Stimulated activated CD8-positive, alpha-beta memory T cell treated with anti-CD3 and anti-CD28 coated beads, Interleukin-4, amount 100 ng/mL, for 4 hours (primary cell): ENCODE data around the gene CDK6.

Source experiments
- DNase-seq, 2 donors: peaks; one replicate each; pipeline ENCODE4 v3.0.0-alpha.2; 2020; ENCODE audit warnings: low read depth in 2 of 2, low spot score in 1 of 2

Gene CDK6

DNA sequence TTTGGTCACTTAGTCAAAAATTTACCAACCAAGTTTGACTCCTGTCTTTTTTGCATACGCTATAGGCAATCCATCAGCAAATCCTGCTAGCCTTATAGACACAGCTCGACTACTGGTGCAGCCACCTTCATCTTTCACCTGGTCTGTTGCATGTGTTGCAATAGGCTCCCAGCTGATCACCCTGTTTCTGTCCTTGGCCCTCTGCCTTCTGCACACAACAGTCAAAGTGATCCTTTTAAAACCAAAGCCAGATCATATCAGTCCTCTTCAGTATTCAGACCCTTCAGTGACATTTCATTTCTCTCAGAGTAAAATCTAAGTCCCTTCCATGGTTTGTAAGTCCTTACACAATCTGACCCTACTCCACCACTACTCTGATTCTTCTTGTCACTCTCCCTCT, 10.9 kb upstream of the CDK6 start:
- DNase-seq, result no peak

DNA sequence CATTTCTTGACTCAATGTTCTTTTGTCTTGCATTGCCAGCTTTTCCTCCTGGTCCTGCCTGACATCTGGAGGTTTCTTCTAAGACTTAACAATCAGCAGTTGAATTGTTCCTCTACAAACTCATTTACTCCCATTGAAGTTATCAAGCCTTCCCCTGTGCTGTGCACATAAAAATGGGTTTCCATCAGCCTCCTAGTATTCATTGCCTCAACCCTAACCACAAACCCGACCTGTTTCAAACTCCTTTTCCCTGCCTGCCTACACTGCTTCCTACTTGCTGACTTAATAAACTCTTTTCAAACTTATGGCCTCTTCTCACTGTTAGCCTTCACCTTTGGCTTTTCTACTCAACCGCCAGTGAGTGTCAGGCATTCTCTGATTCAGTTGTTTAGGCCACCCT, 9.4 kb upstream of the CDK6 start:
- DNase-seq, result no peak

DNA sequence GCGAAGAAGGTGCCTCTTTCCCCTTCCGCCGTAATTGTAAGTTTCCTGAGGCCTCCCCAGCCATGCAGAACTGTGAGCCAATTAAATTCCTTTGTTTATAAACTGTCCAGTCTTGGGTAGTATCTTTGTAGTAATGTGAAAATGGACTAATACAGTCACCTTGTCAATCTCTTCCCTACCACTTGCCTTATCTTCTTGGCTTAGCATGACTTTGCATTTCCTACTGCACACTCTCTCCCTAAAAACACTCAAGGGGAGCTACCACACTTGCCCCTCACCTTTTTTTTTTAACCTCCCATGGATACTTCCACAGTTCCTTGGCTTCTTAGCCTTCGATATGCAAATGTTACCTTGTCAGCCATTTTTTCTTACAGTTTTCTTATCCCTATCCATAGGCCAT, 7.4 kb upstream of the CDK6 start:
- no peak for DNase-seq

DNA sequence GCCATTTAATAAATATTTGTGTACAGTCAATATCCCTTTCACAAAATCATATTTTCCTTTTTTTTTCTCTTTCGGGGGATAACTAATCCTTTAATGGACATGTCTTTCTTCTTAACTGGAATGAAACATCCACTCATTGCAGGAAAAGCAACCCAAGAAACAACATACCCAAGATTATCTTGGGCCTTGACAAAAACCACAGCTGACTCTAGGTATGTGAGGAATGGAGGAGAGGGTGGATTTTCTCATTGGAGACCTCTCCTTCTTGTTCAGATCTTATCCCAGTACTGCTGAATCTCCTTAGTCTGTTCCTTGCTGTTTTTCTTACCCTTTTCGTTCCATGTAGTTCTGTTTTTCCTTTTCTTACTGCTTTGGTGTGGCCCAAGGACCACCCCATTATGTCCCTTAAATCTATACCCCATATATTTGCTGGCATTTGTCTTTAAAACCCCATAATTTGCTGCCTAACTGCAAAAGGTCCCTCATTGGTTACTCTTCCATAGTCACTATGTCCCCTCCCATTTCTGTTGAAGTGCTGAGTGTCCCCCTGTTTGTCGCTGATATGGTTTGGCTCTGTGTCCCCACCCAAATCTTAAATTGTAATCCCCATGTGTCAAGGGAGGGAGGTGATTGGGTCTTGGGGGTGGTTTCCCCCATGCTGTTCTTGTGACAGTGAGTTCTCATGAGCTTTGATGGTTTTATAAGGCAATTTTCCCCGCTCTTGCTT, 6.8 kb upstream of the CDK6 start:
- no peak for DNase-seq

DNA sequence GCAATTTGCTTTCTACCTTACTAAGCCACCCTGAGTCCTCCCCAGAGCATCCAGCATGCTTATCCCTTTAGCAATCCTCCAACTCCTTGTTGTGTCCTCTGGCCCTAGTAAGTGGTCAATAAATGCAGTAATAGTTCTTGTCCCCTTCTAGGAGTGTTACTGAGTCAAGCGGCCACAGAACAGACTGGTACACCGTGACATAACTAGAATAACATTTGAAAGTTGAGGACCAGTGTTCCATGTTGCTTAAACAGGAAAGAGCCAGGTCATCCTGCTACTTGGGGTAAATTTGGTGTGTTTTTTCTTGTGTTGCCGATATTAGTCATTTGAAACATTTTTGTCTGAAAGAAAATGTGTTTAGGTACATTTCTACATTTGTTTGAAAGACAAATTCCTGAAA, 4.8 kb upstream of the CDK6 start:
- no peak for DNase-seq

DNA sequence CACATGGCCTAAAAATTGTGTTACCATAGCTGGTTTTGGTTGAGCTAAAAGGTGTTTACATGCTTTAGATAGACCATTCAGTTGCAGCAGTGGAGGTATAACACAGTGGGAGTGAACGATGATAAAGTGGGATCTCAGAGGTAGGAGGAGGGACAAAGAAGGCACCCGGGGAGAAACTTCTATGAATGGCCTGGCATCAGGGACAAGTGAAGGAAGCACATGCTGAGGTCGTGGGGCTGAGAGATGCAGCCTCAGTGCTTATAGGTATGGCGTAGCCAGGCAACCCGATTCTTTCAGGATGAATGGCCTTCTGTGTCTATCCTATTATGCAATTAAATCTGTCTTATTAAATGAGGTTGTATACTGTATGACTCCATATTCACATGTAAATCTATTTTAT, 3.9 kb upstream of the CDK6 start:
- no peak for DNase-seq

DNA sequence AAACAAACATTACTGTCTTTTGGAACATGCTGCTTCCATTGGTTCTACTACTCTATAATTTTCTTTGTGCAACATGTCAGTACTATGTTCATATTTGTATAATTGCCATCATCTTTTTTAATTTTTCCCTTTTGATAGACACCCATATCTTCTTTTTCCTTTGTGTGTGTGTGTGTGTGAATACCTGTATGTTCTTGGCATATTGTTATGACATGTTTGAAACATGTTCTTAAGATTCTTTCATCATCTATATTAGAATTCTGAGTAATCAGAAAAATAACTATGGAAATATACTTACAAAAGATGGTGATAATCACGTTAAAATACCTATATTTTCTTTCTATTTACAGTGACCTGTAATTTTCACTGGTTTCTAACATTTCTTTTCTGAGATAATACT, 3.5 kb upstream of the CDK6 start:
- DNase-seq, result no peak

DNA sequence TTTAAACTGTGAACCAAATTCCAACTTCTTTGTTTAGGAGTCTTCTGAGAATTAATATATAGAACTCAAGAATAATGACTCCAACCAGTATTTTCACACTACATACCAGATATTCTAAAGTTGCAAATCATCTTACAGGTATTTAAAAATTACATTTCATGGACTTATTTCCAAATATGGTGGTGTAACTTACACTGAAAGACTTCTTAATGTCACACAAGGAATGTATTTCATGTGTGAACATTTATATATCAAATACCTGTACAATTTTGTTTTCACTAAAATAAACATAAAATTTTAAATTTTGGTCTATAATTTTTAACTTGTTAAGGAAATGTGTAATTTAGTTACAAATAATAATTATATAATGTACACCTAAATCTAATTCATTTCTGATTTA, 2.6 kb upstream of the CDK6 start:
- no peak for DNase-seq

DNA sequence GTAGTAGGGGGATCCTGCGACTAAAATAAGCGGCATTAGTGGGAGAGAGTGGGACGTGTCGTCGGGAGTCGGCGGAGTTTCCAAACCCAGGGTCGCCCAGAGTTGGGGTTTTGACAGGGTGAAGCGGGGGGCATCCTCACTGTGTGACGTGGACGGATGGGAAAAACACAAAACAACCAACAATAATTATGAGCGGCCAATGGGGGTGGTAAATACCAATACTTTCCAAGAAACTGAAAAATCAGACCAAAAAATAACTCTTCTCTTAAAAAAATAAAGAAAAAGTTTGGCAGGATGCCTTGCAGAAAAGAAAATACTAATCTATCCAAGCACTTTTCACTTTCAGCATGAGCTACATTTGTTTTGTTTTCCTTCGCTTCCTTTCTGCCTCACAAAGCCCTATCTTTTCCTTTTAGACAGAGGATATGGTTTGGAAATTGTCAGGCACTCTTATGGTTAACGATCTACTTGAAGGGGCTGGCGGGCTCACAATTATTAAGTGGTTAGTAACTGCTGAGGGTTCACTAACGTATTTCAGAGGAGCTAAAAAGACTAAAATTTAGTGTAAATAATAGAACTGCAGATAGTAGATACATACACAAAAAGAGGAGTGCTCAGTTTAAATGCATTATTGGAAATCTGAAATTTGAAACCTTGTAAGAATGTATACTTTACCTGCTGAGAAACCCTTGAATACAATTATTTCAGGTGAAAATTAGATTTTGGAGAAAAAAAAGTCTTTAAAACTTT, 802 bp upstream of the CDK6 start:
- DNase-seq, result no peak

DNA sequence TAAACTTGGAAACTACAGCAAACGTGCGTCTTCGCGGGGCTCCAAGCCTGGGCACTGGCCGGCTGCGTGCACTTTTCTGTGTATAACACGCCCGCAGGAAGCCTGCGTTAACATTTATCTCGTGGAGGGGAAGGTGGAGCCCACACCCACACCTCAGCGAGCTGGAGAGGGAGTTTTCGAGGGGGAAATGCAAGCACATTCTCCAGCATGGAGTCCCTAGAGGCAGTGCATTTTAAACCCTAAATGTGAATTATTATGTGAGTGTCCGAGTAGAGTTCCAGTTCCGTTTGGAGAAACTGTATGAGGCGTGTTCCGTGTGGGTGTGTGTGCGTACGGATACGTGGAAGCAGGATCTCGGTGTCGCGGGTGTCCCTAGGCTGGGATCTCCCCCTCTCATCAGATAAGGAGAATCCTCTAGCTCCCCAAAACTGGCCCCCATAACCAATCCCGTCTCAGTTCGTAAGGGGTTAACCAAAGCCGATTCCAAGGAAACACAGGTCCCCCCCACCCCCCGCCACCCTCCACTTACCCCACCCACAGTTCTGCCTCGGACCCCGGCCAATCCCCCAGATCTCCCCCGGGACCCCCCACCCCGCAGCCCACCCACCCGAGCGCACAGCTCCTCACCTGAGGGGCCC, 403 bp downstream of the CDK6 start:
- DNase-seq, result peak in 1 of 2 donors; percentile 12

DNA sequence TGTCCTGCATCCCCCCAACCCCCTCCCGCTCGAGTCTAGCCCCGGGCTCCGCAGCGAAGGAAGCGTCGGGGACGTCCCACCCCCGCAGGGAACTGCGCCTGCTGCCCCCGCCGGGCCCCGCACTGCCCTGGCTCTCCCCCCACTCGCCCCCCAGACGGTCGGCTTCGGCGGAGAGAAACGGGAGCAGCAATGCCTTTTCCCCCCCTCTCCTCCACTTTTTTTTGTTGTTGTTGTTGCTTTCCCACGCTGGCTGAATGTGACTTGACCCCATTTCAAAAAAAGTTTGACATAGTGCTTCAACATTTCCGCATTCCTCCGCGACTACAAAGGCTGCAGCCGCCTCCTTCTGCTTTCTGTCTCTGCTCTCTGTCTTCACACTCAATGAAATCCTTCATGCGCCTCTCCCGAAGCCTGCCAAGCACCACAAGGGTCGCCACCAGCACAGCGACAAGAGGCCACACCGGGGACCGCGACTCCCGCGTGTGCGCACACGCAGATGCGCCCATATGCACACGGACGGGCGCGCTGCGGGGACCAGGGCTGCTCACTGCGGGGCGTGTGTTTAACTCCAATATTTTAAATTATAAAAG, 1.0 kb downstream of the CDK6 start:
- DNase-seq, result peak in 1 of 2 donors; percentile 11

DNA sequence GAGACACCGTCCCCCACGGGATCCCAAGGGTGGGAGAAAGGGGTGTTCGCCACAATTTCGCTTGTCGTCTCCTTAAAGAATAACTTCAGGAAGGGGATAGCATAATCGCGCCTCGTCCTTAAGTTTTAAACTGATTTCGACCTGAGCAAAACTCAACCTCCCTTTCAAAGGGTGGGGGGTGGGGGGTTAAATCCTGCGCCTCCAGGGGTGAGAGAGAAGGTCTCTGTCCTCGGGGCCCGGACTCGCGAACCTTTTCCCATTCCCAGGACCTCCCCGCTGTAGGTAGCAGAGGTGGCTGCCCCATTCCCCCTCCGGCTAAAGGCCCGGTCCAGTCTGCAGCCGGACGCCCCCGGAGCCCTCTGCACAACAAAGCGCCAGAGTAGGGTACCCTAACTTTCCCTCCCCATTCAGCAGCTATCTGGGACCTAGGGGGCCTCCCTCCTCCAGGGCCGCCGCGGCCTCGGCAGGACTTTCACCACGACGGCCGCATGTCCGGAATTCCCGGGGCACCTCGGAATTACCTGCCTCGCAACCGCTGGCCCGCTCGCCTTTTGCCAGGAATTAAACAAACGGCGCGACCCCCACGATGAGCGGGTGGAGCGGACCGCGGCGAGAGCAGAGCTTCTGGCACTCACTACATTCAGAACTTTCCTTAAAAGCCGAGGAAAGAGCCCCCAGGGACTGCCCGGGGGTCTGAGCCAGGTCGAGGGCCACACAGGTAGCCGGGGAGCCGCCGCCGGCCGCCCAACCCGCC, 1.7 kb downstream of the CDK6 start:
- no peak for DNase-seq

DNA sequence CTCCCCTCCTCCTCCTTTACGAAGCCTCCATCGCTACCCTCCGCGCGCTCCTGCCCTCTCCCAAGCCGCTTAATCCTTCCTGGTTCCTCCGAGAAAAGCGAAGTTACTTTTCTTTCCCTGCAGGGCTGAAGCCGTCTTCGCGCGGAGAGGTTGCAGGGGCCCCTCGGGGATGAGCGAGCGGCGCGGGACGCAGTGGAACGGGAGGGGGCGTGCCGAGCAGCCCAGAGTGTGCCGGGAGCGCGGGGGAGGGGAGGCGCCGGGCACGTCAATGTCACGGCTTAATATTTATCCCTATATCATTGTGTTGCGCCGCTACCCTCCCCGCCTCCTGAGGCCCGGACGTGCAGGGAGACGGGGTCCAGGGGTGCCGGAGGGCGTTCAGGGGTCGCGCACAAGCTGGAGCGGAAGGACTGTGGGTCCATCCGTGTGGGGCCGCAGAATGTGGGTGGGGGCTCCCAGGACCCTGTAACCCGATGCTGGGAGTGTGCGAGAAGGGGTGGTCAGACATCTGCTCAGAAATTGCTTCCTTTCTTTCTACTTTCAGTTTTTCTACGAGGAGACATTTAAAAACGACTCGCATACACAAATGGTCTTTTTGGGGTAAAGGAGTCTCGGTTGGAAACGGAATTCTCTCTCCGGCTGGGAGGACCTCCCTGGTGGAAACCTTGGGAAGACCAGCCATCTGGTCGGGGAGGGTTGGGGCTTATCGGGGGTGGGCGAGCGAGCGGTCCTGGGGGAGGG, 2.4 kb downstream of the CDK6 start:
- DNase-seq, result peak in 1 of 2 donors; percentile 53

DNA sequence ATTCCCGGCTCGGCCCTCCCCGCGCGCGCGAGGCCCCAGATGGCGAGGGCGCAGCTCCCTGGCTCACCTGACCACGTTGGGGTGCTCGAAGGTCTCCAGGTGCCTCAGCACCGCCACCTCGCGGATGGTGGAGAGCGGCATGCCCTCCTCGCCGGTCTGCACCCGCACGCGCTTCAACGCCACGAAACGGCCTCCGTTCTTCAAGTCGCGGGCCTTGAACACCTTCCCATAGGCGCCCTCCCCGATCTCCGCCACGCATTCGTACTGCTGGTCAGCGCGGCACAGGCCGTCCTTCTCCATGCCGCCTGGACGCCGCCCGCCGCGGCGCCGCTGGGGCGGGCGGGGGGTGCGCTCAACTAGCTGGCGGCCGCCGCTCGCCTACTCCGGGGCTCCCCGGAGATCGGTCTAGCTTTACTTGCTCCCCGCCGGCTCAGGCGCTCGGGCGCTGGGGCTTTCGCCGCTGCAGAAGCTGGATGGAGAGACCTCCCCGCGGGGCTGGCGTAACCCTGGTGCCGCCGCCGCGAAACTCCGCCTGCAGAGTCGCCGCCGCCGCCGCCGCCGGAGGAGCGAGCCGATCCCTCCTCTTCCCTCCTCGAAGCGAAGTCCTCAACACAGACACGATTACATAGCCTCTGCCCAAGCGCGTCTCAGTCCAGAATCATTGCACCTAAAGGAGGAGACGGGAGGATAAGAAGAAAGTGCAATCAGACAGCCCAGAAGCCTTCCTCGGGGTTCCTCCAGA, 3.2 kb downstream of the CDK6 start:
- peak; percentile 73 for DNase-seq

DNA sequence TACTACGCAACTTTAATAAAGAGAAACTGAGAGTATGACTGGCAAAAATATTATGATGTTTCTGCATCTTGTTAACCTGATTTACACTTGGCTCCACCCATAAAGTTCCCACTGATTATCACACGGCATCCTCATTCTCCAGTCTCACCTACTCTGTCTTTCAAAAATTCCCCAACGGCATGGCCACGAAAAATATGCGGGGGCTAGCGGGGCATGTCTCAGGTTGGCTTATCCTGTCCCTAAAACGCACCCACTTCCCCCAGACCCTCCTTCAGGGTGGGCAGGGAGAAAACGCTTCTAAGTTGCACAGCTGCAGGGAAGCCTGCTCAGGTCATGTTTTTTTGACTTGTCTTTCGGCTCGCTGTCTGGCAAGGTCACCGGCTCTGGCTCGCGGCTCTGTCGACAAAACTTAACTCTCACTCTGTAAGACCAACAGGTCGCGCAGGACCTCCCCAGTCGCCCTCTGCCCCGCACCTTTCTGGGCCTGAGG, 3.8 kb downstream of the CDK6 start:
- DNase-seq, result no peak

DNA sequence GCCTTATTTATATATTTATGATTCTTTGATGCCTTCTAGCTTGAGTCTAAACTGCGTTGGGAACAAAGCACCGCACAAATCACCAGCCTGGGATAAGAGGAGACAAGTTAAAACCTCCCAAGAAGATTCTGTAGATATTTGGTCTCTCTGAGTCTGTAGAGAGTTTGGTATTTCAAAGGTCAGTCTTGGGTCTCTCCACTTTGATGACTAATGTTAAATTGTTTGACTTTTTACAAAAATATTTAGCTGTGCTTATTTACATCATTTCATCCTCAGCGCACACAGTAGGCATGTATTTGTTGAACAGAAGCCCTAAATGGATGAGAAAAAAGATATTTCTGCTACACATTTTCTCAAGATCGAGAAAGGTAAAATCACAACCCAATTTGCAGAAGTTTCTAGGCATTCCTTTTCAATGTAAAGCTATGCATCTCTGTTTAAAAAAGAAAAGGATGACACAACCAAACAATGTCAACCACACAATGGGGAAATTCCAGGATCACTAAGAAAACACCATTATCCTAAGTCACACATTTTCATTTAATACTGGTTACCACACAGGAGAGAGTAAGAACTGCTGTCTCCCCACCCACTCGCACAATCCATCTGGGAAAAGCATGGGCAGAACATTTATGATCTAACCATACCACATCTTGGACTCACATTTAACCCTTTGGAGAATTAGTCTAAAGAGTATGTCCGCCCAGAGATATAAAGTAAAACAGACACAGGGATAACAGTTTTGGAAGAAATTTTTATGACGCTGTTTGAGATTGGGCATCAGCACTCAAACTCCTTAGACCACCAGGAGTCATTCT, 4.4 kb downstream of the CDK6 start:
- DNase-seq, result no peak

DNA sequence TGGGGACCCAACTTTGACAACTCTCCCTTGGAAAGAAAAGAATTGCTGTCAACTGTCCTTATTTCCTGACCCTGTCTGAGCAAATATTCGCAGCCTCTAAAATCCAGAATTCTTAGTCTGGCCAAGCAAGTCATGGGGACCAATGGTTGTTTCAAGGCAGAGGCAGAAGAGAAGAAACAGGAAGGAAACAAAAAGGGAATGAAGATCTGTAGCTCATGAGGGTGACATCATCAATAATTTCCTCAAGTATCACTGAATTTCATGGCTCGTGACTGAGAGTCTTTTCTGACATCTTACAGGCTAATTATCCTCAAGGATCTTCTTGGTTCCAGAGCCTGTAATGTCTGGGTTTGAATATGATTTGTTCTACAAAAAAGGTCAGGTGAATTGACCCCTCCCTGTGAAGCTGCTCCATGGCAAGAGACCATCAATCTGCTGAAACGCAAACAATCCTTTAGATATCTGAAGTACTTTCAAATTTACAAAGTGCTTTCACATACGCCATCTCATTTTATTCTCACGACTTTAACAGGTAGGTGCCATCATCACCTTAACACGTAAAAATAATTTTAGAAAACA, 5.8 kb downstream of the CDK6 start:
- DNase-seq, result no peak

DNA sequence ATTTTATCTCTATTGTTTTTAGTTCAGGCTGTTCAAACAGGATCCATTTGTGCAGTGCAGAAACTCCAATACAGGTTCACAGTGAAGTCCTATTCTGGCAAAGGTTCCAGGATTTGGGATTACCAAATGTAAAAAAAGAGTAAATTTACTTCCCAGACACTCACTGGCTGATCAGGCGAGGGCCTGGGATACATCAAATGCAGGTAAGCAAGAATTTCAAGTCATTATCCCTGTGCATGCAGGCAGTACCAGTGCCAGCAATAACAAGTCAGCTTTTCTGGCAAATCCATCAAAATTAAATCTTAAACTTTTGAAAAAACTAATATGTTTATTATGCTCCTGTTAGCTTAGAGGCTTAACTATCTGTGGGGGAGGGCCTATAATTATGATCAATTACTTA, 6.3 kb downstream of the CDK6 start:
- no peak for DNase-seq
